ENCODE data around the gene PRICKLE3. TPM values are rescaled to one million over a fixed set of nuclear protein-coding genes. Genes with fewer than 3 reads are reported as not detected.
A peak's percentile ranks its signal among the peaks of the same experiment; 100 is the strongest.

The PRICKLE3 gene
- total RNA-seq, 4 donors from 2014 or later: 6.2 to 15.9 (median 9.6) TPM

DNA sequence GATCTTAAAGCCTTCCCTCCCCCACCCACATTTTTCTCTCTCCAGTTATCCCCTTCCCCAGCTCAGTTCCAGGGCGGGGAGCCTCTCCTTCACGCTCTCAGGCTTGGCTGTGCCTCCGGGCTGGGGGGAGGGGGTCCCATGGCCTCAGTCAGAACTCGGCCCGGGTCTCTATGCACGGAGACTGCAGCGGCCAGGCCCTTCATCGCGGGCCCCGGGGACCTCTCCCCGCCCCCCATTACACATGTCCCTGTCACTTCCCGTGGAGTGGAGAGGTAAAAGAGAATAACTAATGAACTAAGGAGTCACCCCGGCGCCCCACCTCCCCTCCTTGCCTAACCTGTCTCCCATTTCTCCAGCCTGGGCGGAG is 838 bp upstream of the PRICKLE3 start:
- no CpG with 5 or more reads among the region's 15 CpGs for WGBS, 2 donors (ENCODE audit: low coverage in 1 of 2)
- no peak for ATAC-seq

DNA sequence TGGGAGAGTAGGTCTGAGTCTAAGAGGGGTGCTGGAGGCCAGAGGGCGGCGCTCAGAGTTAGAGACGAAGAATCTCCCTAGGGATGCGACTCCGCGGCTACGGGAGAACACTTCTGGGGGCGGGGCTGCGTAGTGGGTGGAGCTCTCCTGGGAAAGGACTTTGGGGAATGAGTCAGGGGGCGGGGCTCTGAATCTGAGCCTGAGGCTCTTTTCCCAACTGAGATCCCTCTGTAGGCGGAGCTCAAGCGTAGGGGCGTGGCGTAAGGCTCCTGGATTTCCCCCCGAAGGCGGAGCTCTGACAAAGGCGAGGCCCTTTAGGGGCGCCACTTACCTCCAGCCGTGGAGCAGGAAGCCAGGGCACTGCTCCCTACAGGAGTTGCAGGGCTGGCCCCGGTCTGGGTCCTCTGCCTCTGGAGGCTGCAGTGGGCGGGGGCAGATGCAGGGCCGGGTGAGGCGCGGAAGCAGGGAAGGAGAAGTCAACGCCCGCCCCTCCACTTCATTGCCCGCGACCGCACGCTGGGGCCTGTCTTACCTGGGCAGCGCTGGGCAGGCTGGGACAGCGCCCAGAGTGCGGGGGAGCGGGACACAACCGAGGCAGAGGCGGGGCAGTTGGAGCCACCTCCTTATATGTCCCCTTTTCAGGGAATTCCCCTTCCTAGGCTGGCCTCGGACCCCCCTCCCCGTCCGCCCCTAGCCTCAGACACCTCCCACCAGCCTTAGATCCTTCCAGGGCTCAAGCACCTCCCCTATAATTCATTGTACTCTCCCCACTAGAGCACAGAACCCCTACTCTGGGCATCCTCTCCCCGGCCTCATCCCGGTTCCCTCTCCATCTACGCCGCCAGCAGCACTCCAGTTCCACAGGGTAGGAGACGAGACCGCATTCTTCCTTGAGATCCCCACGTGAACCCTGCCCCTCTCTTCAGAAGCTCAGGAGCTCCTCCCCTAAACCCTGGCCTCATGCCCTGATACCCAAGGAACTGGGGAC is 1.6 kb downstream of the PRICKLE3 start:
- Histone ChIP-seq H3K27me3 (no peaks in the 10 kb centered on the region), H3K4me1 (peaks cover 0 to 42% (median 0%) of the 10 kb centered on the region in 3 donors), H3K4me3 (peak overlapping the region; percentile 25 to 56), H3K27ac (peak overlapping the region; percentile 18 to 86 (median 84)), H3K9me3 (no peaks in the 10 kb centered on the region), H3K36me3 (peaks cover 0 to 26% of the 10 kb centered on the region in 2 donors)
- TF ChIP-seq POLR2A (IDR thresholded peaks at IDR 0.05): peak in 1 of 2 donors; percentile 47
- no peak for TF ChIP-seq POLR2AphosphoS5 (IDR thresholded peaks at IDR 0.05)
- TF ChIP-seq CTCF (IDR thresholded peaks at IDR 0.05): peak in 1 of 4 experiments; percentile 19
- no peak for TF ChIP-seq EP300 (IDR thresholded peaks at IDR 0.05)
- WGBS, 2 donors (ENCODE audit: low coverage in 1 of 2): 0 to 55% methylated on average over 1 to 19 of the region's 46 CpGs
- peak; percentile 89 for ATAC-seq

More for the DNA sequence above, 838 bp upstream of the PRICKLE3 start:
- peak overlapping the region; percentile 82 to 91 (median 88) for H3K27ac ChIP-seq
- H3K9me3 ChIP-seq: no peaks in the 10 kb centered on the region
- no peaks in the 10 kb centered on the region for H3K27me3 ChIP-seq
- H3K4me1 ChIP-seq: peaks cover 0 to 53% (median 0%) of the 10 kb centered on the region in 3 donors
- TF ChIP-seq CTCF (IDR thresholded peaks at IDR 0.05) (no peak), POLR2AphosphoS5 (IDR thresholded peaks at IDR 0.05) (no peak), POLR2A (IDR thresholded peaks at IDR 0.05) (no peak), EP300 (IDR thresholded peaks at IDR 0.05) (no peak)
- peaks cover 0 to 15% of the 10 kb centered on the region in 2 donors for H3K36me3 ChIP-seq
- no peak overlapping the region for H3K4me3 ChIP-seq

GRCh38 chrX:49183701-49184281 is 2.4 kb downstream of the PRICKLE3 start:
- TF ChIP-seq POLR2A (IDR thresholded peaks at IDR 0.05) (no peak), POLR2AphosphoS5 (IDR thresholded peaks at IDR 0.05) (no peak), EP300 (IDR thresholded peaks at IDR 0.05) (no peak), CTCF (IDR thresholded peaks at IDR 0.05) (no peak)
- peaks cover 0 to 34% of the 10 kb centered on the region in 2 donors for H3K36me3 ChIP-seq
- whole genome bisulfite sequencing, 2 donors (ENCODE audit: low coverage in 1 of 2): 90% methylated on average over 2 of the region's 18 CpGs; no CpG with 5 or more reads in 1 of the 2 donors
- H3K4me3 ChIP-seq: peak overlapping the region in 1 of 2 donors; percentile 56
- H3K4me1 ChIP-seq: peaks cover 0 to 34% (median 0%) of the 10 kb centered on the region in 3 donors
- peak overlapping the region in 3 of 4 donors; percentile 47 to 86 (median 82) for H3K27ac ChIP-seq
- no peak for ATAC-seq
- no peaks in the 10 kb centered on the region for H3K9me3 ChIP-seq
- H3K27me3 ChIP-seq: no peaks in the 10 kb centered on the region

DNA sequence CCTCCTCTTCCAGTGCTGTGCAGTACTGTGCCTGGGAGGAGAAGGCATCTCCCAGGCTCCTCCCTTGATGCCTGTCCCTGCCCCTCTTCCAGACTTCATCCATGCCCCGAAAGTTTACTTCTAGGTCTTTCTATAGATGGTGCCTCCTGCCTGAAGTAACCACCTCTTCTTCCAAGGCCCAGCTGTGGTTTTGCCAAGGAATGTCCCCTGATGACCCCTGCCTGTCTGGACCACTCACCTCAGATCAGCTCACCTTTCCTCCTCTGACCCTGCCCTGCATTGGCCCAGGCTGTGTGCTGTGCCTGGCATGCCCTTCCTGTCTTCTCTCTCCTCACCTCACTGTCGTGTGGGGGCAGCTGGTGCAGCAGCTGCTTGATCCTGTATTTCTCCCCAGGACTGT is 6.8 kb downstream of the PRICKLE3 start:
- Histone ChIP-seq H3K9me3 (no peaks in the 10 kb centered on the region), H3K27ac (no peak overlapping the region), H3K4me3 (no peak overlapping the region), H3K27me3 (no peaks in the 10 kb centered on the region), H3K4me1 (peaks cover 0 to 23% (median 0%) of the 10 kb centered on the region in 3 donors), H3K36me3 (peaks cover 0 to 64% of the 10 kb centered on the region in 2 donors)
- 71% methylated on average over 1 of the region's 2 CpGs; no CpG with 5 or more reads in 1 of the 2 donors for WGBS, 2 donors (ENCODE audit: low coverage in 1 of 2)
- ATAC-seq: no peak
- no peak for TF ChIP-seq EP300 (IDR thresholded peaks at IDR 0.05)
- no peak for TF ChIP-seq POLR2AphosphoS5 (IDR thresholded peaks at IDR 0.05)
- TF ChIP-seq CTCF (IDR thresholded peaks at IDR 0.05): no peak
- no peak for TF ChIP-seq POLR2A (IDR thresholded peaks at IDR 0.05)

All from gastroesophageal sphincter (tissue), 4 donors.